Superior temporal gyrus (tissue), 1 donor: Measurements from ENCODE around the gene GGCX.
A peak's percentile ranks its signal among the peaks of the same experiment; 100 is the strongest.
"Not testable (repeated sequence)": the region's sequence is repeated elsewhere in the genome, so short reads cannot be mapped to it uniquely, and the experiment has no call there.

Experiments used
- DNase-seq: peaks from one replicate; pipeline ENCODE4 v3.0.0-alpha.2; 2016; ENCODE audit errors: extremely low spot score

GGCX gene

GRCh38 chr2:85561280-85562212 lies at the start of gene GGCX:
GGCX (minus strand) TSS chr2:85561493; CDS start chr2:85561428, 65 bp downstream.
- peak; percentile 96 for DNase-seq

GRCh38 chr2:85607268-85608215 lies 46.2 kb upstream of the GGCX start:
- no peak for DNase-seq

GRCh38 chr2:85606116-85606455 lies 44.8 kb upstream of the GGCX start:
- DNase-seq, result no peak

- no peak for DNase-seq
Measured at GRCh38 chr2:85605406-85606115, 44.3 kb upstream of the GGCX start.

- DNase-seq, result no peak
Measured at GRCh38 chr2:85604568-85605339, 43.5 kb upstream of the GGCX start.

GRCh38 chr2:85604133-85604444 lies 42.8 kb upstream of the GGCX start:
- DNase-seq, result not testable (repeated sequence)

- DNase-seq, result peak; percentile 91
Measured at GRCh38 chr2:85602476-85603234, 41.4 kb upstream of the GGCX start, which contains the start of gene TMEM150A. TMEM150A (minus strand) TSS chr2:85602698; CDS start chr2:85601948, 750 bp downstream.

GRCh38 chr2:85601771-85602475 lies 40.6 kb upstream of the GGCX start:
- no peak for DNase-seq

- no peak for DNase-seq
Measured at GRCh38 chr2:85600951-85601770, 39.9 kb upstream of the GGCX start.

- DNase-seq, result no peak
Measured at GRCh38 chr2:85600235-85600575, 38.9 kb upstream of the GGCX start.

- DNase-seq, result no peak
Measured at GRCh38 chr2:85599468-85600234, 38.4 kb upstream of the GGCX start.

GRCh38 chr2:85598594-85599340 lies 37.5 kb upstream of the GGCX start:
- DNase-seq, result no peak

GRCh38 chr2:85597241-85597640 lies 35.9 kb upstream of the GGCX start:
- DNase-seq, result no peak

- no peak for DNase-seq
Measured at GRCh38 chr2:85596486-85597143, 35.3 kb upstream of the GGCX start.

- no peak for DNase-seq
Measured at GRCh38 chr2:85596026-85596333, 34.7 kb upstream of the GGCX start.

- DNase-seq, result peak; percentile 100
Measured at GRCh38 chr2:85595301-85596025, 34.2 kb upstream of the GGCX start, which contains the start of gene RNF181. RNF181 (plus strand) TSS chr2:85595745; CDS start chr2:85595764, 19 bp downstream.
